Neural cell (in vitro differentiated cells): ENCODE results near the gene VLDLR. TPM values are rescaled to one million over a fixed set of nuclear protein-coding genes. Genes with fewer than 3 reads are reported as not detected.

Experiments used
- H2AFZ ChIP-seq: fragments of 200-600, 300-800 bp; sonication (generic), shearing (Covaris generic); 2 replicates; pipeline ENCODE4 v1.6.0; 2014; ENCODE audit warnings: low read depth, mild to moderate bottlenecking, antibody characterized with exemption, low read length, moderate library complexity
- H3F3A ChIP-seq: fragments of 200-600 bp; shearing (Covaris generic); 2 replicates; pipeline ENCODE4 v1.6.1; 2016; ENCODE audit warnings: mild to moderate bottlenecking, moderate library complexity, mixed read lengths, antibody characterized with exemption, low read length; ENCODE audit not compliant: insufficient read depth, poor library complexity, severe bottlenecking
- H3K27ac ChIP-seq: fragments of 200-600, 300-800 bp; sonication (generic), shearing (Covaris generic); 2 replicates; pipeline ENCODE4 v1.5.1; 2014; ENCODE audit warnings: mild to moderate bottlenecking, low read length, moderate library complexity
- H3K27me3 ChIP-seq: fragments of 300-800, 200-600 bp; sonication (generic), shearing (Covaris generic); 2 replicates; pipeline ENCODE4 v1.6.0; 2014; ENCODE audit warnings: mild to moderate bottlenecking, low read depth, low read length, moderate library complexity; ENCODE audit not compliant: insufficient read depth
- H3K36me3 ChIP-seq: fragments of 300-800, 200-600 bp; sonication (generic), shearing (Covaris generic); 2 replicates; pipeline ENCODE4 v1.5.1; 2014; ENCODE audit warnings: mild to moderate bottlenecking, antibody characterized with exemption, low read length, moderate library complexity; ENCODE audit not compliant: insufficient read depth
- H3K4me2 ChIP-seq: fragments of 300-800, 200-600 bp; sonication (generic), shearing (Covaris generic); 2 replicates; pipeline ENCODE4 v1.6.0; 2014; ENCODE audit warnings: mild to moderate bottlenecking, low read length
- H3K4me3 ChIP-seq: fragments of 300-800, 200-600 bp; sonication (generic), shearing (Covaris generic); 2 replicates; pipeline ENCODE4 v1.5.1; 2014; ENCODE audit warnings: mild to moderate bottlenecking, low read length, moderate library complexity
- H3K79me2 ChIP-seq: fragments of 200-600 bp; shearing (Covaris generic); replicated peaks from 2 replicates; pipeline ENCODE4 v1.6.0; 2014; ENCODE audit warnings: mild to moderate bottlenecking, low read length, moderate library complexity; ENCODE audit not compliant: insufficient read depth
- H3K9ac ChIP-seq: fragments of 300-800, 200-600 bp; sonication (generic), shearing (Covaris generic); 2 replicates; pipeline ENCODE4 v1.6.1; 2016; ENCODE audit warnings: mild to moderate bottlenecking, low read length, mixed read lengths
- H3K9me2 ChIP-seq: fragments of 200-600 bp; shearing (Covaris generic); 2 replicates; pipeline ENCODE4 v1.6.1; 2016; ENCODE audit warnings: mild to moderate bottlenecking, low read length, mixed read lengths; ENCODE audit not compliant: insufficient read depth
- H3K9me3 ChIP-seq: fragments of 200-600, 300-800 bp; sonication (generic), shearing (Covaris generic); 2 replicates; pipeline ENCODE4 v1.6.1; 2016; ENCODE audit warnings: mild to moderate bottlenecking, mixed run types, low read length, moderate library complexity, mixed read lengths
- H4K20me1 ChIP-seq: fragments of 200-600 bp; shearing (Covaris generic); 2 replicates; pipeline ENCODE4 v1.6.1; 2016; ENCODE audit warnings: mild to moderate bottlenecking, mixed run types; ENCODE audit not compliant: insufficient read depth
- CTCF ChIP-seq: fragments of 450-650 bp; IDR thresholded peaks from 2 replicates; pipeline ENCODE4 v1.5.1; 2014; ENCODE audit warnings: antibody characterized with exemption, mild to moderate bottlenecking, moderate library complexity; ENCODE audit not compliant: poor library complexity, severe bottlenecking
- EP300 ChIP-seq: fragments of 450-650 bp; conservative IDR thresholded peaks from 2 replicates; pipeline ENCODE4 v1.6.1; 2014; ENCODE audit warnings: antibody characterized with exemption, mild to moderate bottlenecking, moderate library complexity; ENCODE audit not compliant: poor library complexity, severe bottlenecking
- EZH2 ChIP-seq: fragments of 200-600, 300-800 bp; shearing (Covaris generic), sonication (generic); IDR thresholded peaks from 2 replicates; pipeline ENCODE4 v1.6.1; 2014; ENCODE audit warnings: antibody characterized with exemption, low read length, borderline replicate concordance, mild to moderate bottlenecking; ENCODE audit not compliant: insufficient read depth, poor library complexity, severe bottlenecking
- MXI1 ChIP-seq: fragments of 450-650 bp; conservative IDR thresholded peaks from 2 replicates; pipeline ENCODE4 v1.6.1; 2014; ENCODE audit warnings: antibody characterized with exemption, mild to moderate bottlenecking; ENCODE audit not compliant: poor library complexity, severe bottlenecking
- POLR2AphosphoS5 ChIP-seq: IDR thresholded peaks from 2 replicates; pipeline ENCODE4 v1.6.1; 2012
- RAD21 ChIP-seq: fragments of 450-650 bp; conservative IDR thresholded peaks from 2 replicates; pipeline ENCODE4 v1.6.1; 2014; ENCODE audit warnings: antibody characterized with exemption, mild to moderate bottlenecking, moderate library complexity
- REST ChIP-seq: IDR thresholded peaks from 2 replicates; pipeline ENCODE4 v1.6.1; 2012; ENCODE audit warnings: borderline replicate concordance
- SMC3 ChIP-seq: fragments of 450-650 bp; conservative IDR thresholded peaks from 2 replicates; pipeline ENCODE4 v1.6.1; 2014; ENCODE audit warnings: antibody characterized with exemption, mild to moderate bottlenecking, moderate library complexity; ENCODE audit not compliant: poor library complexity
- TAF1 ChIP-seq: IDR thresholded peaks from 2 replicates; pipeline ENCODE4 v1.6.1; 2012; ENCODE audit warnings: low read depth
- polyA plus RNA-seq: library from polyadenylated mRNA; depleted of rRNA; stranded (reverse); fragments of >200 nt; gene quantifications from 2 replicates; pipeline ENCODE4 v1.2.3, GENCODE V29; 2014

The VLDLR gene
- polyA plus RNA-seq, 1 donor from 2014 or later = 62.7 TPM

- no peaks in the 10 kb centered on the region for H4K20me1 ChIP-seq
- no peaks in the 10 kb centered on the region for H3K9me2 ChIP-seq
- H3K79me2 ChIP-seq = peaks cover 16% of the 10 kb centered on the region
- H3K27ac ChIP-seq = peak overlapping the region; percentile 80
- peak overlapping the region; percentile 28 for H3K9ac ChIP-seq
- no peaks in the 10 kb centered on the region for H3K27me3 ChIP-seq
- H3K4me3 ChIP-seq = peak overlapping the region; percentile 42
- H3K36me3 ChIP-seq = peaks cover 7% of the 10 kb centered on the region
- H3F3A ChIP-seq = no peaks in the 10 kb centered on the region
- no peaks in the 10 kb centered on the region for H3K9me3 ChIP-seq
- H3K4me2 ChIP-seq = peak overlapping the region; percentile 4
- no peak for TF ChIP-seq MXI1
- TF ChIP-seq CTCF = no peak
- TF ChIP-seq POLR2AphosphoS5 = no peak
- TF ChIP-seq RAD21 = no peak
- TF ChIP-seq REST = no peak
- no peak for TF ChIP-seq EP300
- no peak for TF ChIP-seq EZH2
- no peak for TF ChIP-seq SMC3
- no peak for TF ChIP-seq TAF1
- no peak overlapping the region for H2AFZ ChIP-seq
These were observed 13.2 kb downstream of the VLDLR start for GRCh38 chr9:2634818-2635217.

- peaks cover 16% of the 10 kb centered on the region for H3K79me2 ChIP-seq
- no peaks in the 10 kb centered on the region for H3K27me3 ChIP-seq
- H3K9ac ChIP-seq = peak overlapping the region; percentile 32
- no peak for TF ChIP-seq CTCF
- TF ChIP-seq SMC3 = no peak
- peak; percentile 71 for TF ChIP-seq EP300
- TF ChIP-seq TAF1 = no peak
- TF ChIP-seq MXI1 = no peak
- no peak for TF ChIP-seq EZH2
- no peak for TF ChIP-seq REST
- no peak for TF ChIP-seq RAD21
- peak; percentile 70 for TF ChIP-seq POLR2AphosphoS5
- H3K36me3 ChIP-seq = peaks cover 18% of the 10 kb centered on the region
- H3K9me3 ChIP-seq = no peaks in the 10 kb centered on the region
- no peaks in the 10 kb centered on the region for H3F3A ChIP-seq
- peak overlapping the region; percentile 42 for H3K4me3 ChIP-seq
- no peaks in the 10 kb centered on the region for H3K9me2 ChIP-seq
- H3K27ac ChIP-seq = peak overlapping the region; percentile 80
- no peak overlapping the region for H2AFZ ChIP-seq
- no peaks in the 10 kb centered on the region for H4K20me1 ChIP-seq
- H3K4me2 ChIP-seq = peak overlapping the region; percentile 4
These were observed 14.3 kb downstream of the VLDLR start for GRCh38 chr9:2635922-2636321.
